ENCODE measurements around the gene TMEM92. TPM values are rescaled to one million over a fixed set of nuclear protein-coding genes. Genes with fewer than 3 reads are reported as not detected.

Gene TMEM92
- total RNA-seq, 2 donors from 2014 or later = 0.28 to 1.4 TPM

- H3K4me3 ChIP-seq = peak overlapping the region; percentile 82
- DNase-seq (ENCODE audit: low spot score) = no peak
- peaks cover 4 to 37% of the 10 kb centered on the region in 2 donors for H3K4me1 ChIP-seq (ENCODE audit: control insufficient read depth in 1 of 2, low read depth in 2 of 2)
- peak overlapping the region in 1 of 2 donors; percentile 74 for H3K27ac ChIP-seq
- no peaks in the 10 kb centered on the region for H3K9me3 ChIP-seq
- peaks cover 4% of the 10 kb centered on the region for H3K27me3 ChIP-seq (replicated peaks; ENCODE audit: insufficient read depth)
- ATAC-seq (ENCODE audit: insufficient number of reproducible peaks, low FRiP score, low read depth) = no peak
- no peak for TF ChIP-seq CTCF (IDR thresholded peaks at IDR 0.05)
- H3K36me3 ChIP-seq = no peaks in the 10 kb centered on the region
Observed at GRCh38 chr17:50273654-50274040, 619 bp upstream of the TMEM92 start.

GRCh38 chr17:50274897-50275221 is 593 bp downstream of the TMEM92 start:
- Histone ChIP-seq H3K4me1 (ENCODE audit: control insufficient read depth in 1 of 2, low read depth in 2 of 2) (peaks cover 4 to 28% of the 10 kb centered on the region in 2 donors), H3K36me3 (no peaks in the 10 kb centered on the region), H3K27ac (peak overlapping the region in 1 of 2 donors; percentile 22), H3K9me3 (no peaks in the 10 kb centered on the region), H3K27me3 (replicated peaks; ENCODE audit: insufficient read depth) (peaks cover 4% of the 10 kb centered on the region), H3K4me3 (no peak overlapping the region)
- no peak for ATAC-seq (ENCODE audit: insufficient number of reproducible peaks, low FRiP score, low read depth)
- DNase-seq (ENCODE audit: low spot score) = no peak
- TF ChIP-seq CTCF (IDR thresholded peaks at IDR 0.05) = no peak

GRCh38 chr17:50275279-50275678 is 1.0 kb downstream of the TMEM92 start:
- no peaks in the 10 kb centered on the region for H3K9me3 ChIP-seq

DNA sequence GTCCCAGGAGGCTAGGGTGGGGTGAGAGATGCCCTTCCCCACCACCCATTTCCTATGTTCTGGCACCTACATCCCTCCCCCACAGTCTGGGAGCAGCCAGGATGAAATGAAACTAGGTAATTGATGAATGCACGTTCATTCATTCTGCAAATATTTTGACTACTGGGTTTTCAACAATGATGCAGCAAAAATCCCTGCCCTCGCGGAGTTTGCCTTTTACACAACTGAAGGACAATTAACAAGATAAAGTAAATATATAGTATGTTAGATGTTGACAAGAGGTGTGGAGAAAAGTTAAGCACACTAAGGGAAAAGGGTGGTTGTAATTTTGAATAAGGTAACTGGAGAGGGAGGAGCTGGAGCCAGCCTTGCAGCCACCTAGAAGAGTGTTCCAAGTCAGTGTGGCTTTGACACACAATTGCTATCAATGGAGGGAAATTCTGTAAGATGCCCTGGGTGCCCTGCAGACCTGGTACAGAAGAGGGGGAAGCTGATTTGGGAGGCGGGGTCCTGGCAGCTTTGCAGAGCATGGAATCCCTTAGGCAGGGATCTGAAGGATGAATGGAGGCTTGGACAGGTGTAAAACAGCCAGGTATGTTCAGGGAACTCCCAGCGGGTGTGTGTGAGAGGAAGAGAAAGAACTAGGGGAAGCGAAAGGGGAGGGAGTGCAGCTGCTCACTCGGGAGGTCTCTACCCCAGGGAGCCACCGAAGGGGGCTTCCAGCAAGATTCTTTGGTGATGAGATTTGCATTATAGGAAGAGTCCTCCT is 2.5 kb downstream of the TMEM92 start:
- Histone ChIP-seq H3K4me1 (ENCODE audit: control insufficient read depth in 1 of 2, low read depth in 2 of 2) (peaks cover 4 to 16% of the 10 kb centered on the region in 2 donors), H3K27me3 (replicated peaks; ENCODE audit: insufficient read depth) (peaks cover 4% of the 10 kb centered on the region), H3K36me3 (peaks cover 6% of the 10 kb centered on the region), H3K27ac (no peak overlapping the region), H3K4me3 (no peak overlapping the region), H3K9me3 (no peaks in the 10 kb centered on the region)
- DNase-seq (ENCODE audit: low spot score) (no peak), ATAC-seq (ENCODE audit: insufficient number of reproducible peaks, low FRiP score, low read depth) (no peak)
- no peak for TF ChIP-seq CTCF (IDR thresholded peaks at IDR 0.05)

More at GRCh38 chr17:50275279-50275678, 1.0 kb downstream of the TMEM92 start:
- Histone ChIP-seq H3K4me1 (ENCODE audit: control insufficient read depth in 1 of 2, low read depth in 2 of 2) (peaks cover 4 to 24% of the 10 kb centered on the region in 2 donors), H3K27me3 (replicated peaks; ENCODE audit: insufficient read depth) (peaks cover 4% of the 10 kb centered on the region), H3K36me3 (peaks cover 3% of the 10 kb centered on the region), H3K27ac (no peak overlapping the region), H3K4me3 (no peak overlapping the region)
- DNase-seq (ENCODE audit: low spot score) (no peak), ATAC-seq (ENCODE audit: insufficient number of reproducible peaks, low FRiP score, low read depth) (no peak)
- TF ChIP-seq CTCF (IDR thresholded peaks at IDR 0.05) = no peak

- H3K27me3 ChIP-seq (replicated peaks; ENCODE audit: insufficient read depth) = peaks cover 4% of the 10 kb centered on the region
- ATAC-seq (ENCODE audit: insufficient number of reproducible peaks, low FRiP score, low read depth) (no peak), DNase-seq (ENCODE audit: low spot score) (no peak)
- peaks cover 1 to 10% of the 10 kb centered on the region in 2 donors for H3K4me1 ChIP-seq (ENCODE audit: control insufficient read depth in 1 of 2, low read depth in 2 of 2)
- H3K9me3 ChIP-seq = no peaks in the 10 kb centered on the region
- no peak for TF ChIP-seq CTCF (IDR thresholded peaks at IDR 0.05)
- peaks cover 10% of the 10 kb centered on the region for H3K36me3 ChIP-seq
- no peak overlapping the region for H3K4me3 ChIP-seq
- H3K27ac ChIP-seq = no peak overlapping the region
Observed at GRCh38 chr17:50277357-50277754, 3.1 kb downstream of the TMEM92 start.

Measured in thoracic aorta (tissue), 2 donors.